Muscle of arm (tissue), 14 donors: ENCODE measurements around the gene TRIM32. TPM values are rescaled to one million over a fixed set of nuclear protein-coding genes. Genes with fewer than 3 reads are reported as not detected.

Experiments used
- DNase-seq: peaks from one replicate; pipeline ENCODE4 v3.0.0-alpha.2; 2013
- long read RNA-seq, 11 donors: transcript quantifications; one replicate each; lab custom pipeline, GENCODE V29; 2026
- polyA plus RNA-seq, 12 donors: library from polyadenylated mRNA; unstranded; fragments of 120-200 nt; gene quantifications; one replicate each; pipeline ENCODE4 v1.2.1, GENCODE V29; 2013; ENCODE audit not compliant: insufficient read length in 12 of 12

TRIM32 gene, protein sequence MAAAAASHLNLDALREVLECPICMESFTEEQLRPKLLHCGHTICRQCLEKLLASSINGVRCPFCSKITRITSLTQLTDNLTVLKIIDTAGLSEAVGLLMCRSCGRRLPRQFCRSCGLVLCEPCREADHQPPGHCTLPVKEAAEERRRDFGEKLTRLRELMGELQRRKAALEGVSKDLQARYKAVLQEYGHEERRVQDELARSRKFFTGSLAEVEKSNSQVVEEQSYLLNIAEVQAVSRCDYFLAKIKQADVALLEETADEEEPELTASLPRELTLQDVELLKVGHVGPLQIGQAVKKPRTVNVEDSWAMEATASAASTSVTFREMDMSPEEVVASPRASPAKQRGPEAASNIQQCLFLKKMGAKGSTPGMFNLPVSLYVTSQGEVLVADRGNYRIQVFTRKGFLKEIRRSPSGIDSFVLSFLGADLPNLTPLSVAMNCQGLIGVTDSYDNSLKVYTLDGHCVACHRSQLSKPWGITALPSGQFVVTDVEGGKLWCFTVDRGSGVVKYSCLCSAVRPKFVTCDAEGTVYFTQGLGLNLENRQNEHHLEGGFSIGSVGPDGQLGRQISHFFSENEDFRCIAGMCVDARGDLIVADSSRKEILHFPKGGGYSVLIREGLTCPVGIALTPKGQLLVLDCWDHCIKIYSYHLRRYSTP
- polyA plus RNA-seq, result 10 to 100 TPM in 11 of 12 donors, not detected in 1; 11.1 to 16.3 (median 12.6) TPM
- long read RNA-seq, donor 1, transcript TRIM32-201 (2 exons, 3,688 nt), result major isoform, 5 of 7 reads
- long read RNA-seq, donor 1, partial matches to known transcripts, result 0 of 7 reads
- long read RNA-seq, donor 1, other reads (novel, unspliced or antisense), result 0 of 7 reads
- long read RNA-seq, donor 2, partial matches to known transcripts, result 0 of 4 reads
- long read RNA-seq, donor 2, other reads (novel, unspliced or antisense), result 0 of 4 reads
- long read RNA-seq, donor 3, partial matches to known transcripts, result 0 of 1 reads
- long read RNA-seq, donor 3, other reads (novel, unspliced or antisense), result 0 of 1 reads
- long read RNA-seq, donor 4, partial matches to known transcripts, result 0 of 2 reads
- long read RNA-seq, donor 4, other reads (novel, unspliced or antisense), result 0 of 2 reads
- long read RNA-seq, donor 5, result 0 reads
- long read RNA-seq, donor 6, result 0 reads
- long read RNA-seq, donor 7, result 0 reads
- long read RNA-seq, donor 8, partial matches to known transcripts, result 0 of 5 reads
- long read RNA-seq, donor 8, other reads (novel, unspliced or antisense), result 0 of 5 reads
- long read RNA-seq, donor 9, partial matches to known transcripts, result 0 of 2 reads
- long read RNA-seq, donor 9, other reads (novel, unspliced or antisense), result 0 of 2 reads
- long read RNA-seq, donor 10, partial matches to known transcripts, result 12 of 16 reads
- long read RNA-seq, donor 10, other reads (novel, unspliced or antisense), result 0 of 16 reads
- long read RNA-seq, donor 11, partial matches to known transcripts, result 0 of 4 reads
- long read RNA-seq, donor 11, other reads (novel, unspliced or antisense), result 0 of 4 reads

GRCh38 chr9:116687074-116687753 is at the start of gene TRIM32:
TSS of gene TRIM32 (plus strand) at chr9:116687305. CDS start at chr9:116697743, 10,438 bp downstream.
- peak; percentile 94 for DNase-seq

GRCh38 chr9:116639251-116639741 is 47.8 kb upstream of the TRIM32 start:
- DNase-seq, result no peak

DNA sequence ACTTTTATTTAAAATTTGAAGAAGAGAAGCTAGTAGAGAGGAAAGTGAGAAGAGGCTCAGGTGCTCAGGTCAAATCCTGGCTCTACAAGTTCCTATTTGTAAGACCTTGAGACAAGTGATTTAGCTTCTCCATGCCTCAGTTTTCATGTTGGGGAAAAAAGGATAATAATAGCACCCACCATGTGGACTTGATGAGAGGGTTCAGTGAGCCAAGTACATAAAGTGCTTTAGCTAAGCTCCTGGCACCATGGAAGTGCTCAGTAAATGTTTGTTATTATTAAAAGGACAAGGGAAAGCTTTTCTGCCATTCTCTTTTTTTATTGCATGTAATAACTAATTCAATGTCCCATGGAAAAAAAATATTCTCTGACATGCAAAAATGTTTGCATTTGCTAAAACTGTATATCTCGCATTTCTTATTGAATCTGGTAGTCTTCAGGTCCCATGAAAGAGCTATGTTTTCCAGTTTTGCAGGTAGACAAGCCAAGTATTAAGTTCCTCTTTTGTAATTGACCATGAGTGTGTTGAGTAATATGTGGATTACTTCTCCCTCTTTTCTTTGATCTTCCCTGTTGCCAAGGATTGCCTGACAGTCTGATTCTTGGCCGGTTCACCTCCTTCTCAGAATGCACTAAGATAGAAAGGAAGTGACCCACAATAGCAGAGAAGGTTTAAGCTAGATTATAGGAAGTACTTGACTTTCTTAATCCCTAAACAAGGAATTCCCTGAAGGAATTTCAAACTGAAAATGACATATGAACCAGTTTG is 45.6 kb upstream of the TRIM32 start:
- no peak for DNase-seq

GRCh38 chr9:116643691-116644090 is 43.4 kb upstream of the TRIM32 start:
- no peak for DNase-seq

DNA sequence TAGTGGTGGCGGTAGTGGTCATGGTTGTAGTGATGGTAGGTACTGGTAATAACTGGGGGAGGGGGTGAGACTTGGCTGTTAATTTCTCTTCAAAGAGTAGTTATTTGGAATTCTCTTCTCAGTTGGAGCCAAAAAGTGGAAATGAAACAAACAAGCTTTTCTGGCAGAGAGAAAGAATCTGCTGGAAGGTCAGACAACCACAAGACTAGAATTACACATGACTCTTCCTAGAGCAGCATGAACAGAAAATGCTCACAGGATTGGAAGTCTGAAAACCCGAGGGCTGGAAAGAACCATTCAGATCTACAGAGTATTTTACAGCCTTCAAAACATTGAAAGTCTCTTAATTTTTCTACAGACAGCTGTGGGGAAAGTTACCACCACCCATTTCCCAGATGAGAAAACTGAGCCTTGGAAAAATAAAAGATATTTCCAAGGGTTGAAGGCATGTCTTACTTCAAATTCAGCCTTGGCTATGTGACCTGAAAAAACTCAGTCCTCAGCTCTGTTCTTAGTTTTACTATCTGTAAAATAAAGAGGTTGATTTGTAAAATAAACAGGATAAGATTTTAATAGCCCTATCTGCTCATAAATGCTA is 42.9 kb upstream of the TRIM32 start:
- no peak for DNase-seq

DNA sequence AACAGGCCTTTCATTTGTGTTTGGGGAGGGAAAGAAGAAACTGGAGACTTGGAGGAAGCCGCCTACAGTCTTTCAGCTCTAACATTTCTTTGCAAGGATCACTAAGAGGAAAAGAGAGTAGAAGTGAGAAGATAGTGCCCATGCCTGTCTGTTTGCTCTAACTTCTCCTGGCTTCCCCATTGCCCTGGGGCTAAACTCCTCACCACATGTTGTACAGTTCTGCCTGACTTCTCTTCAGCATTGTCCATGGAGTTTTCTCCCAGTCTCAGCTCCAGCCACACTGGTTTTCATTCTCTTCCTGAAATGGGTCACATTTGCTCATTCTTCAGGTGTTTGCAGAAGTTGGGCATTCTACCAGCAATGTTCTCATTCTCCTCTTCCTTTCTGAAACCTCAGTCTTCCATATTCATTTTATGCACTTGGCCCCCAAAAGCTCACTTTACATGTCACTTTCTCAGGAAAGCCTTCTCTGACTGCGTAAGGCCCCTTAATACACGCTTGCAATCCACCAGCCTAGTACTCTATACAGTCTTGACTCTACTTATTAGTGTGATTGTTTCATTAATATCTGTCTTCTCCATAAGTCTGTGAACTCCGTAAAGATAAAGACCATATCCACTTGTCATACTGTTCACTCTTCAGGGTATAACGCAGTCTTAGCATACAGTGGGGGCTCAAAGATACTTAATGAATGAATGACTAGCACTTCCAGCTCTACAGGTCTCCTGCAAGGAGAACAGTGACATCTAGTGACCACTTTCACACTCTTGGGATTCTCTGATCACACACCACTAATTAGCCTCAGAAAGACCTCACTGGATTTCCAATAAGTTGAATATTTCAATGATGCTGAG is 40.2 kb upstream of the TRIM32 start:
- DNase-seq, result peak; percentile 36

GRCh38 chr9:116647515-116647809 is 39.6 kb upstream of the TRIM32 start:
- DNase-seq, result no peak

GRCh38 chr9:116653348-116654058 is 33.6 kb upstream of the TRIM32 start:
- no peak for DNase-seq

- DNase-seq, result no peak
These were observed 33.1 kb upstream of the TRIM32 start for GRCh38 chr9:116654059-116654355.

GRCh38 chr9:116656501-116656971 is 30.6 kb upstream of the TRIM32 start:
- peak; percentile 52 for DNase-seq

DNA sequence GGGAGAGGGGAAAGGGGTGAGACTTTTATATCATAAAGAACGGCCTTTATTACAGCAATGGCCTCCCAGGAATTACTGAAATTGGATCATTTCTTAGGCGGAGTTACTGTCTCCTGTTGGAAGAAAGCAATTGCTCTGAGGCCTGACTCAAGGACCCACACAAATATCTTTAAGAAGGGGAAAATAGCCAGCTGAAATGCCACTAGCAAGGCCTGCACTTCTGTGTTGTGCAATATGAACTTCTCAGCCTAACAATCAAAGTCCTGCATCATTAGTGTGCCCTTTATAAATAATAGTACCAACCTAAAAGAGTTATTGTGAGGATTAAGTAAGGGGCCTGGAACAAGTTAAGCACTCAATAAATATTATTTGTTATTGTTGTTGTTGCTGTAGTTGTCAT is 30.1 kb upstream of the TRIM32 start:
- peak; percentile 23 for DNase-seq

GRCh38 chr9:116658265-116658664 is 28.8 kb upstream of the TRIM32 start:
- no peak for DNase-seq

DNA sequence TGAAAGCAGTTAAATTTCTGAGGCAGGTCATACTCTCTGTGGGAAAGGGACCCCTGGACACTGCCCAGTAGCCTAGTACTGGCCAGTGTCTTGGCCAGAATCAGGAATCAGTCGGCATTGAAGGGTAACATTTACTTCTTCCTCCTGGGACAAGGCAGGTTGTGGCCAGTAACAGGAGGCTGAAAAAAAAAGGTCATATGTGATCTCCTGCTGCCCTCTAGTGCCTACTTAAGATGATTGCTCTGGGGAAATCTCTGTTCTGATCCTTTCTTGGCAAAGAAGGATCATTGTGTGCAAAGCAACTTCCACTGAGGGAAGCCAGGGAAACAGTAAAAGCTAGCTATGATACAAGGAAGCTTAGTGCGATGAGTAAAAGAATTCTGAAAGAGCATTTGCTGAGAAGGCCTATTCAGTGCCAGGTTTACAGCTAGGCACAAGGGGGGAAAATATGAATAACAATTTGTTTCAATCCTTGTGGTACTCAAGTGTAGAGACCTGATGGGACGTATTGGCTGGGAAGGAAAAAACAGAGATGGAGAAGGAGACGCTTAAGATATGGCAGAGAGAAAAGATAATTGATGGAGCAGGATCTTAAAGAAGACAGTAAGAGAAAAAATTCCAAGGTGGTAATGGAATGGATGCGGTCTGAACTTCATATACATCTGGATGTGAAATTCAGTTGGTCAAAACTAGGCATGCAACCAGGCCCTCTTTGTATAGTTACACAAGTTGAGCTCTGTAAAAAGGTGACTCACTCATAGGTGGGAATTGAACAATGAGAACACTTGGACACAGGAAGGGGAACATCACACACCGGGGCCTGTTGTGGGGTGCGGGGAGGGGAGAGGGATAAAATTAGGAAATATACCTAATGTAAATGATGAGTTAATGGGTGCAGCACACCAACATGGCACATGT is 25.8 kb upstream of the TRIM32 start:
- peak; percentile 57 for DNase-seq

- DNase-seq, result no peak
These were observed 24.3 kb upstream of the TRIM32 start for GRCh38 chr9:116662646-116663310.

DNA sequence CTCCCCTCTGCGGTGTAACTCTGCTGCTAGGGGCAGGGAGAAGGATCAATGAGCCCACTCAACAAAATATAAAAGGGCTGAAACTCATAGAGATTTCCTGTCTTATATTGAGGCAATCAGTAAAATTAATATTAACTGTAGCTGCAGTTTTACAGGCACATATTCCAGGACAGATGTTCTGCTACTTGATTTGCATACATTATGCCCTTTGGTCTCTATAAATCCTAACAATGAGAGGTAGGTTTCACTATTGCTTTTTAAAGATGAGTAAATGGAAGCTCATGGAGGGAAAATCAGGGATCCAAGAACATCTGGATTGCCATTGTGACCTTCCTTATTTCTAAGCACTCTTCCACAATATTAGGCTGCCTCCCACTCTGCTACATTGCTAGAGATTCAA is 23.5 kb upstream of the TRIM32 start:
- DNase-seq, result no peak

- DNase-seq, result no peak
These were observed 18.0 kb upstream of the TRIM32 start for GRCh38 chr9:116668970-116669695.
